Keratinocyte (primary cell): Measurements from ENCODE around the gene IL31RA. TPM values are rescaled to one million over a fixed set of nuclear protein-coding genes. Genes with fewer than 3 reads are reported as not detected.

Experiments
- DNase-seq: peaks from one replicate; pipeline ENCODE4 v3.0.0-alpha.2; 2011; ENCODE audit warnings: low read depth, missing footprints, low spot score
- FAIRE-seq: peaks from 2 replicates; lab custom pipeline; 2011; peaks lifted over from hg19 to GRCh38; lab: Jason Lieb, UNC
- H2AFZ ChIP-seq: 2 replicates; pipeline ENCODE4 v1.6.0; 2012; ENCODE audit warnings: low read length, control low read depth, inconsistent platforms; ENCODE audit not compliant: control insufficient read depth
- H3K27ac ChIP-seq: 2 replicates; pipeline ENCODE4 v1.5.1; 2011; ENCODE audit warnings: low read length; ENCODE audit not compliant: control insufficient read depth, insufficient read depth
- H3K27me3 ChIP-seq: 3 replicates; pipeline ENCODE4 v1.6.0; 2011; ENCODE audit warnings: low read length; ENCODE audit not compliant: control insufficient read depth, insufficient read depth; ENCODE audit errors: extremely low read depth
- H3K36me3 ChIP-seq, 2 experiments: 2 replicates in 1 of 2; 3 replicates in 1 of 2; pipeline ENCODE4 v1.5.1; 2011; ENCODE audit warnings: low read length in 2 of 2, mild to moderate bottlenecking in 1 of 2; ENCODE audit not compliant: control insufficient read depth in 2 of 2, insufficient read depth in 2 of 2; ENCODE audit errors: extremely low read depth in 1 of 2
- H3K4me1 ChIP-seq: 3 replicates; pipeline ENCODE4 v1.5.1; 2011; ENCODE audit warnings: low read length; ENCODE audit not compliant: control insufficient read depth, insufficient read depth; ENCODE audit errors: extremely low read depth
- H3K4me2 ChIP-seq: 3 replicates; pipeline ENCODE4 v1.6.0; 2011; ENCODE audit warnings: low read depth, low read length; ENCODE audit not compliant: control insufficient read depth, insufficient read depth; ENCODE audit errors: extremely low read depth
- H3K4me3 ChIP-seq, 3 experiments: fragments of 200-600 bp in 1 of 3; sonication (generic) in 1 of 3; 2 replicates in 2 of 3; 3 replicates in 1 of 3; pipeline ENCODE4 v1.5.1; 2011 to 2016; ENCODE audit warnings: low read length in 3 of 3, mild to moderate bottlenecking in 3 of 3, control low read depth in 2 of 3, inconsistent platforms in 1 of 3, low read depth in 1 of 3, mixed read lengths in 1 of 3, mixed run types in 1 of 3, moderate library complexity in 1 of 3; ENCODE audit not compliant: control insufficient read depth in 2 of 3, insufficient read depth in 2 of 3; ENCODE audit errors: extremely low read depth in 1 of 3
- H3K79me2 ChIP-seq: 2 replicates; pipeline ENCODE4 v1.6.0; 2012; ENCODE audit warnings: low read length; ENCODE audit not compliant: control insufficient read depth, insufficient read depth
- H3K9ac ChIP-seq: 3 replicates; pipeline ENCODE4 v1.6.0; 2011; ENCODE audit warnings: low read length; ENCODE audit not compliant: control insufficient read depth, insufficient read depth; ENCODE audit errors: extremely low read depth
- H3K9me1 ChIP-seq: 3 replicates; pipeline ENCODE4 v1.6.0; 2011; ENCODE audit warnings: low read length; ENCODE audit not compliant: control insufficient read depth, insufficient read depth; ENCODE audit errors: extremely low read depth
- H3K9me3 ChIP-seq: 2 replicates; pipeline ENCODE4 v1.5.1; 2012; ENCODE audit warnings: low read depth, low read length; ENCODE audit not compliant: control insufficient read depth
- H4K20me1 ChIP-seq: 3 replicates; pipeline ENCODE4 v1.6.0; 2011; ENCODE audit warnings: low read length; ENCODE audit not compliant: control insufficient read depth, insufficient read depth; ENCODE audit errors: extremely low read depth
- CTCF ChIP-seq, 3 experiments: IDR thresholded peaks in 1 of 3; conservative IDR thresholded peaks in 1 of 3; optimal IDR thresholded peaks in 1 of 3; 2 replicates in 2 of 3; 3 replicates in 1 of 3; pipeline versions ENCODE3 to v1.5.1; 2011; ENCODE audit warnings: low read length in 3 of 3, mild to moderate bottlenecking in 3 of 3, moderate library complexity in 2 of 3, control low read depth in 1 of 3, inconsistent platforms in 1 of 3; ENCODE audit not compliant: insufficient read depth in 2 of 3; ENCODE audit errors: extremely low read depth in 1 of 3
- EZH2 ChIP-seq: IDR thresholded peaks from one replicate; pipeline ENCODE4 v1.6.1; 2012; ENCODE audit warnings: inconsistent platforms, mild to moderate bottlenecking, low read length, moderate library complexity
- dilution Hi-C: fragments of 300-500 bp; cut with MboI; formaldehyde crosslinking; loops from one replicate; pipeline ENCODE4 v1.7.0; 2020; ENCODE audit warnings: low sequenced_read_pairs; ENCODE audit not compliant: extremely low pct_ligation_motif_present
- polyA plus RNA-seq, 5 experiments: library from polyadenylated mRNA; depleted of rRNA in 3 of 5; stranded (reverse) in 3 of 5; stranded (forward) in 1 of 5; unstranded in 1 of 5; fragments of >200 nt; gene quantifications; 1 replicate in 1 of 5; 2 replicates in 3 of 5; 3 replicates in 1 of 5; pipeline versions ENCODE4 v1.2.1 to v1.2.3, GENCODE V29; 2011 to 2012; ENCODE audit warnings: missing spikeins in 2 of 5, low read depth in 1 of 5, low replicate concordance in 1 of 5

The IL31RA gene
- polyA plus RNA-seq, 1 donor (not counting 4 experiments of a cell fraction or from before 2014, with no cell fraction given), result 6.0 TPM

- peaks cover 0 to 3% of the 10 kb centered on the region in 2 experiments for H3K36me3 ChIP-seq
- FAIRE-seq, result no peak
Observed at GRCh38 chr5:55866934-55867333, 15.8 kb downstream of the IL31RA start.

GRCh38 chr5:55868846-55869245 is 17.7 kb downstream of the IL31RA start:
- DNase-seq (peak; percentile 93), FAIRE-seq (peak; percentile 90)
- H4K20me1 ChIP-seq, result no peaks in the 10 kb centered on the region
- H3K27me3 ChIP-seq, result no peaks in the 10 kb centered on the region
- H3K36me3 ChIP-seq, result peaks cover 0 to 3% of the 10 kb centered on the region in 2 experiments
- H3K4me3 ChIP-seq, result no peak overlapping the region
- H2AFZ ChIP-seq, result no peak overlapping the region
- no peak for TF ChIP-seq EZH2
- no peak for TF ChIP-seq CTCF (optimal IDR thresholded peaks at IDR 0.05 in 1 of 3, IDR thresholded peaks at IDR 0.05 in 1 of 3, conservative IDR thresholded peaks at IDR 0.05 in 1 of 3; ENCODE audit: extremely low read depth in 1 of 3, insufficient read depth in 2 of 3, low read length in 3 of 3)
- dilution Hi-C loops, result no loop called here
- peaks cover 17% of the 10 kb centered on the region for H3K4me1 ChIP-seq
- H3K9me1 ChIP-seq, result no peaks in the 10 kb centered on the region
- peak overlapping the region; percentile 45 for H3K4me2 ChIP-seq
- peak overlapping the region; percentile 67 for H3K27ac ChIP-seq
- no peaks in the 10 kb centered on the region for H3K79me2 ChIP-seq
- no peaks in the 10 kb centered on the region for H3K9me3 ChIP-seq
- no peak overlapping the region for H3K9ac ChIP-seq

More at GRCh38 chr5:55866934-55867333, 15.8 kb downstream of the IL31RA start:
- dilution Hi-C loops, result no loop called here
- H3K27me3 ChIP-seq, result no peaks in the 10 kb centered on the region
- TF ChIP-seq EZH2 (no peak), CTCF (optimal IDR thresholded peaks at IDR 0.05 in 1 of 3, IDR thresholded peaks at IDR 0.05 in 1 of 3, conservative IDR thresholded peaks at IDR 0.05 in 1 of 3; ENCODE audit: extremely low read depth in 1 of 3, insufficient read depth in 2 of 3, low read length in 3 of 3) (no peak)
- no peak overlapping the region for H3K4me3 ChIP-seq
- no peaks in the 10 kb centered on the region for H3K9me1 ChIP-seq
- no peaks in the 10 kb centered on the region for H4K20me1 ChIP-seq
- no peak overlapping the region for H3K4me2 ChIP-seq
- H3K27ac ChIP-seq, result no peak overlapping the region
- DNase-seq, result no peak
- H3K4me1 ChIP-seq, result peaks cover 17% of the 10 kb centered on the region
- no peaks in the 10 kb centered on the region for H3K9me3 ChIP-seq
- no peak overlapping the region for H2AFZ ChIP-seq
- no peaks in the 10 kb centered on the region for H3K79me2 ChIP-seq
- no peak overlapping the region for H3K9ac ChIP-seq
